Embryonic facial prominence (tissue), 1 donor: ENCODE results near the gene HOXA4.

Experiments
- DNase-seq: peaks from one replicate; pipeline ENCODE4 v3.0.0-alpha.2; 2016; ENCODE audit errors: extremely low spot score

HOXA4 gene

DNA sequence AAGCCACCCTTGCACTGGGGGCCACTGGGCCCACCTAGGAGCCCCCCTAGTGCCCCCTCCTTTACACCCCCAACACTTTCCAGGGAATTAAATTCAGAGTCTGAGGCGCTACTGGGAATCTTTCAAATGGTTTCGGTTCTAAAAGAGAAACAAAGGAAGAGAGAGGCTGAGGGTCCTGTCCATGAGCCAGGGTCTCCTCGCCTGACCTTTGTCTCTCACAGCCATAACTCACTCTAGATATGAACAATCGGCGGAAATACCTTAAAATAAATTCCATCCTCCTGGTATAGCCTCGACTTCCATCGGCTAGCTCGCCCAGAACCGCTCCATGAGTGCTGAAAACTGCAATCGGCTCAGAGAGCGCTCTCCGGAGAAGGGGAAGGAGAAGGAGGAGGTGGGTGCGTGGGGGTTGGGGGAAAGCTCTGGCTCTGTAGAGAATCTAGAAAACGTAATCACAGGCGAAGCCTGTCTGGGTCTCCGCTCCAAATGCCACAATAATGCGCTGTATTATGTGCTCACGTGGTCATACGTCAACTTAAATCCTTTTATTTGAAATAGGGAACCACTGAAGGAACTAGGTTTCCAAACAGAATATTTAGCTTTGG lies 12.6 kb downstream of the HOXA4 start:
- DNase-seq, result no peak

DNA sequence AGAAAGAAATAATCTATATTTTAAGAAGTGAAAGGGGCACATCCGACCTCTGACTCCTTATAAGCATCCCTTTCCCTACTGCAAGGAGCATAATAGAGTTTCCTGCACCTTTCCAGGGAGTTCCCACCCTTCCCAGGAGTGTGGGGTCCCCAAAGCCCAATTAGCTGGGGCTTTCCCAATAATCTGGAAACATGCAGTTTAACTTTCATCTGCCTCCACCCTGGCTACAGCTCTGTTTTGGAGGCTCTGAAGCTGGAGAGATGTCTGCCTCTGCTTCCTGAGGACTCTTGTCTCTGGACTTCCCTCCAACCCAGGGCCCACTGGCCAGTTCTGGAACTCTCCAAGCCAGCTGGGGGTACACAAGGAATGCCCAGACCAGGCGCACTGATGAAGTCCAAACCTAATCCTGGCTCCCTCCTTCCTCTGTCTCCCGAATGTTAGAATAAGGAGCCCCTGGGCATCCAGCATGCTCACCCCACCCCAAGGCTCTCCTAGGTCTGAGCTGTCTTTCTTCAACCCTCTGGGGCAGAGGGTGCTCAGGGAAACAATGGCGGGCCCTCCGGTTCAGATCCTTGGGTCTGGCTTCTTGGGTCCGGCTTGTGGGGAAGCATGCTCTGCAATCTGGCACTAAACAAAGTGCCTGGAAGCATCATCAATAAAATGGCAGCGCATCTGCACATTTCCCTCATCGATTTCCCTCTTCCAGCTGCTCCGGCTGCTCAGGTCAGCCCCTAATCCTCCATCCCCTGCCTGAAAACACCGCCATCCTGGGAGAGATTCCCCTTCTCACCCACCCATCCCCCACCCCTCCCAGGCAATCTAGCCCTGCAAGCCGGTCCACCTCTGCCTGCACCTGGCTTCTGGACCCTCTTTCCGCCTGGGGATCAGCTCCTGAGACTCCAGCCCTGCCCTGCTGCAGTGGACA lies 13.3 kb downstream of the HOXA4 start:
- DNase-seq, result no peak

DNA sequence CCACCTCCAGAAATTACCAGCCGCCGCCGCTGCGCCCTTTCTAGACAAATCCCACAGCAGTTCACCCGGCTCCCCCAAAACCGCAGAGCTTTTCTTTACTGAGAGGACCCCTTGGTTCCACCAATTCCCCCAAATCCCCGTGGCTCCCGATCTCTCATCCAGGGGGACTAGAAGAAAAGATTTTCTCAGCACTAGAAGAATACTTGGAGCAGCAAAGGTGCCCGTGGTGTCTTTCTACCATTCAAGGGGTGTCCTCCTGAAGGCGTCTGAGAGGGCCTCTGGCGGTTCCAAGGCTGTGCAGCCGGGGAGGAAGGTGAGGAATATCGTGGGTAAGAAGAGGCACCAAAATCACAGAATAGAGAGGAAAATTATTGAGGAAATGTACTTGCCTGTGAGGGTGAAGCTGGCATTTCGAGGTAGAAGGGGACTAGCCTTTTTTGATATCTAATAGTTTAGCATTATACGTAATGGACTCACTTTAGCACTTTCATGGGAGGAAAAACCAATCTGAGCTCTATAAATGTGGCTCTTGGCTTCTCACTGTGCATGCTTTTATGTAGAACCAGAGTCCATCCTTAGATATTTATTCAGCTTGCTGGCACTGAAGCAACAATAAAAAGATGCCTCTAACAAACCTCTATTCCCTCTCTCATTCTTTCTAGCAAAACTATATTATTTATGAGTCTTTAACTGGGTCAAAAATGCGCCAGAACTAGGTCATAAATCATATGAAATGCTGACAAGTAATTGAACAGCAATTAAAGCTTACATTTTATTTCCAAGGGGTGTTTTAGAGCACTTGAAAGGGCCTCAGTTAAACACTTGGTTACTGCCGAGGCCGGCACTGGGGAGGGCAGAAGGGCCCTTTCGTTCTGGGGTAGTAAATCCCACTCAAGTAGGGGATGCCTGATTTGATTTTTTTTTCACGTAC lies 14.3 kb downstream of the HOXA4 start:
- no peak for DNase-seq

- DNase-seq, result no peak
Observed at GRCh38 chr7:27115221-27116026, 15.1 kb downstream of the HOXA4 start.

DNA sequence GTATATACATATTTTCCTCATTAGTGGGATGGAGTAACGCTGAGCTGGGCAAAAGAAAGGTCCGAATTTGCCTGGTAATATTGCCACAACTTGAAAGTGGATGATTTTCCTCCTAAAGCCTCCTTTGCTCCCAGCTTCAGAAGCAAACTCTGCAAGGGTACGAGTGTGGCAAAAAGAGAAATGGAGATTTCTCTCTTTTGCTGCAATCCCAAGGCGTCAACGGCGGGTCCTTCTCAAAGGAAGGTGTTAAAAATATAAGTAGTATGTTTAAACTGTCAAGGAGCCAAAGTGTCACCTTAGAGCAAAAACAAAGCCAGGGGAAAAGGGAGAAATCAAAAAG lies 15.7 kb downstream of the HOXA4 start:
- DNase-seq, result no peak

GRCh38 chr7:27113991-27114769 lies 16.4 kb downstream of the HOXA4 start:
- DNase-seq, result no peak

DNA sequence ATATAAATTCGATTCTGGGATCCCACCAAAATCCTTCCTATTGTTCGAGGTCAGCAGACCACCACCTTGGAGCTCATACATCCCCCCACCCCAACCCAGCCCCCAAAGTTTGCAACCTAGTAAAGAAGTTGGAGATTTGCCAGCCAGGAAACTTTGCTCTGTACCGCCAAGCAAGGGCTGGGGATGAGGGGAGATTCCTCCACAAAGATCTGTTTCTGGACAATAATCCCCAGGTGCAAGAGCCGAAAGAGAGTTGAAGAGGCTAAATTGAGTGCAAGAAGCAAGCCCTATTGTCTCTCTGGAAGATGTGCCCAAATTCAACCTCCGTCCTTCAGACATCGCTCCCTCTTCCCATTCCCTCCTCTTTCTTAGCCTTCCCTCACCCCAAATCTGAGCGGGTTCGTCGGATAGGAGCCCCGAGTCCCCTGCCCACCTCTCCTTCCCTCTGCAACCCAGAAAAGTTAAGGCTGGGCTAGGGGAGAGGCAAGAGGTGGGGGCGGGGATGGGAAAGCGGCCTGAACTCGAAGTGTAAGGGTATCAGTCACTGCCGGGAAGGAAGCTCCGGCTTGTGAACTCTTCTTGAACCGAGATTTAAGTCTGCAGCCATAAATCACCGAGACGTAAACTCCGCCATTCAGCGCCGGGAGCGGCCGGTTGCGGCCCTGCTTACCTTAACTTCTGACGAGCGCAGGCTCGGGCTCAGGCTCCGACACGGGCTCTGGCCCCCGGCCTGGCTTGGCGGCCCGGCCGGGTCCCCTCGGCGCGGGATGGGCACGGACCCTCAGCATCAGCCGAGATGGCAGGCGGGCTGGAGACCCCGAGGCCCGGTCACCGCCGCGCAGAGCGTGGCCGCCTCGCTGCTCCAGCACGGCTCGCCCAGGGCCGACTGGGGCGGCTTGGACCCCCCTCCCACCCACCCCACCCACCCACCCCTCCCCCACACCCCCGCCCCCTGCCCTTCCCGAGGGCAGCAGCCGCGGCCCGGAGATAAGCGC lies 17.3 kb downstream of the HOXA4 start:
- DNase-seq, result no peak

- DNase-seq, result no peak
Observed at GRCh38 chr7:27112361-27112760, 18.2 kb downstream of the HOXA4 start.

DNA sequence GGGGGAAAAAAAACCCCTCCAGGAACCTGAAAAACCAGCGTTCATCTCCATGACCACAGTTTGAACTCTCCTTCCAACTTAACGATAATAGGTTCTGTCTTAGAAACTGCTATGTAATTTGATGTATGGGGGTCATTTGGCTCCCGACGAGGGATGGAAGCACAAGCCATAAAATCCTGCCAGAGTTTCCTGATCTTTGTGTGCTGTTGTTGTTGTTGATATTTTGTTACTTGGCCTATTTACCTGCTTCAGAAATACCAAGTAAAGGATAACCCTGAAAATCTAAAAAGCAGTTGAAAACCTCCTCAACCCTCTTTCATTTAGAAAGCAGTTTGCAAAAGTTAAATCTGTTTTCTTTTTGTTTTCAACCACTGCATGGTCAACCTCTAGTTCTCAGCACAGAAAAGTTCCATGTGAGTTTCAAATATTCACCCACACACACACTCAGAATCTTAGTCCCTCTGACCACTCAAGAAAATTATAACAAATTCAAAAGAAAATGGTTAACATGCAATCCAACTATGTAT lies 18.7 kb downstream of the HOXA4 start:
- no peak for DNase-seq

- no peak for DNase-seq
Observed at GRCh38 chr7:27111042-27111750, 19.4 kb downstream of the HOXA4 start.

GRCh38 chr7:27110186-27111031 lies 20.1 kb downstream of the HOXA4 start:
- DNase-seq, result no peak

DNA sequence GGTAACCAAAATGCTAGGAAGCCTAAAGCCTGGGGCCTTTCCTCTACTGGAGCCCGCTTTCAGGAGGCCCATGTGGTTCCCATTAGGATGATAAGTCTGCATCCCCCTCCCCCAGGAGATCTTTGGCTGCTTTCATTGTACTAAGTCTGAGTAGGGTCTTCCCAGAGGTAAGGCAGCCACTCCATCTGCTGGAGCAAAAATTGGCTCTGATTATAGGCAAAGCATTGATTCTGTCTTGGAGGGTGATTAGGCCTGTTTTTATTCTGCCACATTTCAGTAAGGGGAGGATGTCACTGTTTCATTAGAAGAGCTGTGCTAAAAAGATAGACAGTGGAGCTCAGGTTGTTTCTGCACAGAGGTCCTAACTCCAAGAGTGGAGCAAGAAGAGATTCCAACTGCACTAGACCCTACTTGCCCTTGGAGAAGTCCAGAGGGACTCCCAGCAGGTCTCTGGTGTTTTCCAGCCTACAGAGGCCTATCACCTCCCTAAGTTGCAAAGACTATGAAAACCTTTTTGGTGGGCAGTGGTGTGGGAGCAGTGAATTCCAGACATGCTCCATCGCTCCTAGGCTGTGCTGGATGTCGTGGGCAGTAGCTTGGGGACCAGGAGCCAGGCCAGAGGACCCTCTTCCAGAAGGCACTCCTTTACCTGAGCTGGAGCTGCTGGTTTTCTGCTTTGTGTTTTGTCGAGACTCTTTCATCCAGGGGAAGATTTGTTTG lies 20.9 kb downstream of the HOXA4 start:
- DNase-seq, result no peak

- DNase-seq, result no peak
Observed at GRCh38 chr7:27108390-27109127, 22.0 kb downstream of the HOXA4 start.

DNA sequence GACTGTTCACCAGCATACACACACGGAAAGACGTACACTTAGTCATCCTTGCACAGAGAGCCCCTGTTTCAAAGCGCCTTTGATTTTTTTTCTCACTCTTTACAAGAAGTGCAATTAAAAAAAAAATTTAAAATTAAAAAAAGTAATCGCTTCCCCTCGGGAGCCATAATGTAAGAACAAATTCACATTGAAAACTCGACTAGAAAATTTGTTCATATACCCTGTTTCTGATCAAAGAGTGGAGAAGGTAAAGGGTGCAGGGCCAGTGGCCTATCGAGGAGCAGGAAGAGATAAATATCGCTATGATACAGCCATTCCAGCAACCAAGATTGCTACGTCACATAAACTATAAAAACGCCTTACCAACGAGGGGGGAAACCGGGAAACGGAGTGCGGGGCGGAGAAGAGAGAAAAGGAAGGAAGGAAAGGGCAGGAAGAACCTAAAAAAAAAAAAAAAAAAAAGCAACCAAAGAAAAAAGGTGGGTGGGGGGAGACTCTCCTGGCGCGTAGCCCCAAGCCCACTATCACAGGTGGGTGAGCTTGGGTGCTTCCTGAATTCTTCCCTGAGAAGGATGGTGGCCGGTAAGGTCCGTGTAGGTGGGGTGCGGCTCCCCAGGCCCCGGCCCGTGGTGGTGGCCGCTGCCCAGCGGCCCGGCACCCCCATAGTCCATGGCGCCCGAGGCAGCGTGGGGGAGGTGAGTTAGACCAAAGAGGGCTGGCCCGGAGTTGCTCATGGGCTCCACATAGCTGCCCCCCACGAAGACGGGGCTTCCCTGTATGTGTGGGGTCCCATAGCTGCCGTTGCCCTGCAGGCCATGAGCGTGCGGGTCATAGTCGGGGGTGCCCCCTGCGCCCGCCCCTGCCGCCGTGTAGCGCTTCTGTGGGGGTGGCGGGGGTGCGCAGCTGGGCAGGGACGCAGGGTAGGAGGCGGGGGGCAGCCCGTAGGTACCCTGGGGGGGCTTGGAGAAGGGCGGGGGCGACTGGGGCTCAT lies 22.9 kb downstream of the HOXA4 start:
- no peak for DNase-seq

DNA sequence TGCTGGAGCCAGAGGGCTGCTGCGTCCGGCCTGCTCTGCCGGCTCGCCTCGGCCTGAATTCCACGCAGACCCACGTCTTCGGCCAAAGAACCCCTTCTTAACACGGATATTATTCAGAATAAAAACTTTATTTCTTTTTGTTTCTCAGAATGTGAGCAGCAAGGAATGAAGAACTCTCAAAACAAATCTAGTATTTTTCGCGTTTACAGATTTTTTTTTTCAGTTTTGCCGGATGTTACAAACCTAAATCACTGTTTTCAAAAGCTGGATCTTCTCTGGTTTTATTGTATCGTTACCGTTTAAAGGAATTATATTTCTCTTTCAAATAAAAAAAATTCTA lies 23.7 kb downstream of the HOXA4 start:
- no peak for DNase-seq
